IPS-20b (cell line): ENCODE data around the gene MUC13.

Experiments
- H3K27ac ChIP-seq: one replicate; pipeline ENCODE4 v1.5.1; 2013; ENCODE audit warnings: low read length
- H3K27me3 ChIP-seq: 2 replicates; pipeline ENCODE4 v1.6.1; 2013; ENCODE audit warnings: mild to moderate bottlenecking, low read length, inconsistent platforms; ENCODE audit not compliant: insufficient read depth
- H3K36me3 ChIP-seq: 2 replicates; pipeline ENCODE4 v1.6.1; 2013; ENCODE audit warnings: low read depth, mild to moderate bottlenecking, inconsistent platforms, low read length, moderate library complexity; ENCODE audit not compliant: insufficient read depth
- H3K4me1 ChIP-seq: 2 replicates; pipeline ENCODE4 v1.6.1; 2013; ENCODE audit warnings: mild to moderate bottlenecking, control low read depth, inconsistent platforms, low read length, moderate library complexity; ENCODE audit not compliant: insufficient read depth
- H3K4me3 ChIP-seq: 2 replicates; pipeline ENCODE4 v1.5.1; 2013; ENCODE audit warnings: mild to moderate bottlenecking, low read length, inconsistent platforms
- H3K9ac ChIP-seq: 2 replicates; pipeline ENCODE4 v1.6.1; 2013; ENCODE audit warnings: low read depth, mild to moderate bottlenecking, inconsistent platforms, low read length, moderate library complexity
- H3K9me3 ChIP-seq: 2 replicates; pipeline ENCODE4 v1.6.1; 2013; ENCODE audit warnings: mild to moderate bottlenecking, low read depth, low read length, inconsistent platforms; ENCODE audit not compliant: insufficient read depth

Gene MUC13

DNA sequence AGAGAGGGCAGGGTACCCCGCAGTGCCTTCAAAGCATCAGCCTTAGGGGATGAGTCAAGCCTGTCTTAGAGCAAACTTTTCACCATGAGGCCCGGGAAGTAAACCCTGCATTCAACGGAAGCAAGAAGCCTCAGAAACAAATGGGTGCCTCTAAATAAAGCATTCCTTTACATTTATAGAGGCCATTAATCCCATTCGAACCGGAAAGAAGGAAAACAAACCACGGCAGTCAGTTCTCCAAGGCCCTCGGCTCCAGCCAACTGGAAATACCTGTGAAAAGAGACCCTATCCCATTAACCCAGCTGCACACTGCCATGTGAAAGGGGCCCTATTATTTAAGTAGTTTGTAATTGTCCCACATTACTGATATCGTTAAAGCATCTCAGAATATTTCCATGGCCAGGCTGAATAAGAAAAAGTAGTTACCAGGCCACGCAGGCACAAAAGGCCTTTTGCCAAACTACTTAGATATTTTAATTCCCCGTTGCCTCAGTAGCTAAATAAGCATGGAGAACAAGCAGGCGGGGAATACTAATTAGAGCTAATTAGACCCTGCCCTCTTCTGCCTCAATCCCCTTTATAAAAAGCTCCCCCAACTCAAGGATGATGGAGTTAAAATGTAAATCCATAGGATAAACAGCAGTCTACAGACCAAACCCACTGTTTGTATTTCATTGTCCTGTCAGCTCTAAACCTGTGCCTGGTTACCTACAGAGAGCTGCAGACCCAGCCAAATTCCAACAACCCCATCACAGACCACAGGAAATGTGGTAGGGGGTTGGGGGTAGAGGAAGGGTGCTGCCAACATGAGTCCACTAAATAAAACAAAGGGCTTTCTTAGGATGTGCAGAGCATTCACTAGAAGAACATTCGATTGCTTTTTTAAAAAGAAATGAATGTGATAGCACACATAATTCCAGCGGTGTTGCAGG is 51.5 kb downstream of the MUC13 start:
- H3K9ac ChIP-seq, result peak overlapping the region; percentile 13; the same call in 1 of the 2 replicates
- H3K36me3 ChIP-seq, result no peaks in the 10 kb centered on the region; the same call in 1 of the 2 replicates
- H3K4me3 ChIP-seq, result peak overlapping the region; percentile 27; the same call in 1 of the 2 replicates
- H3K4me1 ChIP-seq, result peaks cover 35% of the 10 kb centered on the region
- no peaks in the 10 kb centered on the region for H3K9me3 ChIP-seq
- no peak overlapping the region for H3K27ac ChIP-seq
- peaks cover under 1% of the 10 kb centered on the region; the same call in 1 of the 2 replicates for H3K27me3 ChIP-seq

DNA sequence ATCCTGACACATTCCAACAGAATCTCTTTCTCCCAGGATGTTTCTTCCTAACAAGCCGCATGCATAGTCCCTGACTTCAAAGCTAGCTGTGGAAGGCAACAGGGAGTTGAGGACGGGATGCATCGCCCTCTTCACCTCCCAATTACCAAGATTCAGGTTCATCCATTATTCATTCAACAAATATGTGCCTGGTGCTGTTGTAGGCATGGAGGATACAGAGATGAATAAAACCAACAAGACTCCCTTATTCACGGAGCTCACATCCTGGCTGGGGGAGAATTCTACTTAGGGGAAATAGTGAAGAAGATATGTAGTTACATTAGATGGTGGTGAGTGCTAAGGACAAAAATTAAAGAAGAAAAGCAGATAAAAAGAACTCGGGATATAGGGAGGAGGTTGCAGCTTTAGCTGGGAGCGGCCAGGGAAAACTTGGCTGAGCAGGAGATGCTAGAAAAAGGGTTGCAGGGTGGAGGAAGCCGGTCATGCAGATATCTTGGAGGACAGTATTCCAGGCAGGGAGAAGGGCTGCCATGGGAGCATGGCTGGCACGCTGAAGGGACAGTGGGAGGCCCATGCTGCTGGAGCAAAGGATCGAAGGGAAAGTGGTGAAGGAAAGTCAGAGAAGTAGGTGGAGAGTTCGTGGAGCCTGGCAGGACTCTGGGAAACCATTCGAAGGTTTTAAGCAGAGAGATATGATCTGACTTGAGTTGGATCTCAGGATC is 52.4 kb downstream of the MUC13 start:
- peaks cover 33% of the 10 kb centered on the region for H3K4me1 ChIP-seq
- no peaks in the 10 kb centered on the region for H3K27me3 ChIP-seq
- H3K27ac ChIP-seq, result no peak overlapping the region
- H3K9ac ChIP-seq, result no peak overlapping the region
- H3K36me3 ChIP-seq, result no peaks in the 10 kb centered on the region; the same call in 1 of the 2 replicates
- no peak overlapping the region; the same call in 1 of the 2 replicates for H3K4me3 ChIP-seq
- no peaks in the 10 kb centered on the region for H3K9me3 ChIP-seq

DNA sequence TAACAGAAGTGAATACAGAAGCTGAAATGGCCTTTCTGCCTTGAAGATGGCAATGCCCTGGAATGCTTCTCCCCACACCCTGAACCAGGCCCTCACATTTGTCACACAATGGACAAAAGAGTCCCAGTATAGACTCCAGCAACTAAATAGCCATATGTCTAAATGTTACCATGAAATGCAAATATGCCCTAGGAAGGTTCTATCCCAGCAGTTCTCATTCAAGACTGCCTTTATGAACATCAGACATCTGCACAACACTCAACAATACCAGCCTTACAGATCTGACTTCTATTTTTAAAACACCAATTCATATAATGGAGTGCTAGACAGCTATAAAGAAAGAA is 55.2 kb downstream of the MUC13 start:
- no peak overlapping the region for H3K27ac ChIP-seq
- H3K4me1 ChIP-seq, result peaks cover 29% of the 10 kb centered on the region
- no peak overlapping the region for H3K9ac ChIP-seq
- H3K4me3 ChIP-seq, result no peak overlapping the region
- no peaks in the 10 kb centered on the region for H3K9me3 ChIP-seq
- H3K36me3 ChIP-seq, result no peaks in the 10 kb centered on the region; the same call in 1 of the 2 replicates
- no peaks in the 10 kb centered on the region for H3K27me3 ChIP-seq

DNA sequence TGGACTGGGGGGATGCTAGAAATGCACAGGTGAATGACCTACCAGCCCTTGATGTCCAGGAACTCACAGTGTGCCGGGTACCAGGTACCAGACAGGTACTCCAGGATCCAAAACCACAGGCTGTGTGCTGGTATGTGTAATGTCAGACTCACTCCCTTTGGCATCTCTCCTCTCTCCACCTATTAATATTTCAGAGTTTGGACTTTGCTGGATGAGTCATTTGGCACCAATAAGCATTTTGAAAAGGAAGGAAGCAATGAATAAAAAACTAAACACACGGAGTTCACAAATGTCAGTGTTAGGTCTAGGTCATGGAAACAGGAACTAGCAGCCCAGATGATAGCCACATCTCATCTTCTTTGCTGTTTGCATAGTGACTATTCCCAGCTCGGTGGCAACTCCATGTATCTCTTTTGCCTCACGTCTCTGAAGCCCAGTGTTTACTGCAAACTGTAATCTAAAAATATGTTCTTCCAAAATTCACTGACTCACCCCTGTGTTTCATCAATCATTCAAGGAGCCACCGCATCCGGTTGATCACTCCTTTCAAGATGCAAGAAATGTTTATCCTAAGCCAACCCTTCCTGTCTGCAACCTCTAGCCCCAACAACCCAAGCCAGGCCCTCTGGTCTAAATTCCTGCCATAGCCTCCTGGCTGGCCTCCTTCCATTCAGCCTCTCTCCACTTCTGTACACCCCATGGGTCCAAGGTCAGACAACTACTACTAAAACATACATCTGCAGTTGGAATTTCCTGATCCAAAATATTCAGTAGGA is 55.8 kb downstream of the MUC13 start:
- no peak overlapping the region for H3K4me3 ChIP-seq
- no peak overlapping the region for H3K9ac ChIP-seq
- H3K9me3 ChIP-seq, result no peaks in the 10 kb centered on the region
- no peaks in the 10 kb centered on the region for H3K27me3 ChIP-seq
- no peak overlapping the region for H3K27ac ChIP-seq
- H3K4me1 ChIP-seq, result peaks cover 26% of the 10 kb centered on the region
- H3K36me3 ChIP-seq, result no peaks in the 10 kb centered on the region; the same call in 1 of the 2 replicates

DNA sequence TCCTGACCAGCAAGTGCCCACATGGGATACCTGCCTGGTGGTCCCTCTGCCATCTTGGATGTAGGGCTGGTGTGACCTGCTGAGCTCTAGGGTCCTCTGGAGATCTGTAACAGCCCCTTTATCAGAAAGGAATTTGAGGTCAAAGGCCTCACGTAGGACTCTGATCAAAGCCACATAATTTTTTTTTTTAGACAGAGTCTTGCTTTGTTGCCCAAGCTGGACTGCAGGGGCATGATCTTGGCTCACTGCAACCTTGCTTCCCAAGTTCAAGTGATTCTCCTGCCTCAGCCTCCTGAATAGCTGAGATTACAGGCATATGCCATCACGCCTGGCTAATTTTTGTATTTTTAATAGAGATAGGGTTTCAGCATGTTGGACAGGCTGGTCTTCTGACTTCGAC is 56.9 kb downstream of the MUC13 start:
- H3K27me3 ChIP-seq, result no peaks in the 10 kb centered on the region
- H3K4me3 ChIP-seq, result no peak overlapping the region
- H3K9me3 ChIP-seq, result no peaks in the 10 kb centered on the region
- H3K4me1 ChIP-seq, result peaks cover 23% of the 10 kb centered on the region
- no peak overlapping the region for H3K27ac ChIP-seq
- peaks cover 5% of the 10 kb centered on the region; the same call in 1 of the 2 replicates for H3K36me3 ChIP-seq
- no peak overlapping the region for H3K9ac ChIP-seq

GRCh38 chr3:124876401-124876878 is 58.1 kb downstream of the MUC13 start:
- Histone ChIP-seq H3K9ac (no peak overlapping the region), H3K9me3 (no peaks in the 10 kb centered on the region), H3K4me1 (peaks cover 14% of the 10 kb centered on the region), H3K36me3 (peaks cover 14% of the 10 kb centered on the region; the same call in 1 of the 2 replicates), H3K27me3 (no peaks in the 10 kb centered on the region), H3K27ac (no peak overlapping the region), H3K4me3 (no peak overlapping the region)

DNA sequence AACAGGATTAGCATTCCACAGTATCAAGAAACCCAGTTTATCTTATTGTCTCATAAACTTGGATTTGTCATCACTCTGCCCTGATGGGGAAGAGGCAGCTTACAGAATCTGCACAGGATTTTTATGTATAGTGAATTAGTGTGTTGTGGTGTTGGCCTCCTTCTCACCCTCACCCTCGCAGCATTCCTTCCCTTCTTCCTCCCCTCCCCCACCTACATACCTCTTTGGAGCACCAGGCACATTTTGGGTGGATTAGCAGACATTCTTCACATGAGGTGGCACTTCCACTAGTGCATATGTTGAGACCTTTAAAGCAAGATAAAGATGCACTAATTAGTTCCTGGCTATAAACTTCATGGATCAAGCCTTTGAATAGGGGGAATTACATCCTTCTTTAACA is 61.3 kb downstream of the MUC13 start:
- Histone ChIP-seq H3K9me3 (no peaks in the 10 kb centered on the region), H3K27me3 (no peaks in the 10 kb centered on the region), H3K4me3 (no peak overlapping the region), H3K4me1 (peaks cover 11% of the 10 kb centered on the region), H3K27ac (no peak overlapping the region), H3K9ac (no peak overlapping the region), H3K36me3 (peaks cover 28% of the 10 kb centered on the region; the same call in 1 of the 2 replicates)

- no peaks in the 10 kb centered on the region for H3K9me3 ChIP-seq
- peaks cover 48% of the 10 kb centered on the region for H3K36me3 ChIP-seq
- no peak overlapping the region for H3K27ac ChIP-seq
- no peaks in the 10 kb centered on the region for H3K4me1 ChIP-seq
- no peak overlapping the region for H3K4me3 ChIP-seq
- H3K27me3 ChIP-seq, result no peaks in the 10 kb centered on the region
- H3K9ac ChIP-seq, result no peak overlapping the region
Observed at GRCh38 chr3:124867511-124867910, 67.0 kb downstream of the MUC13 start.

- H3K36me3 ChIP-seq, result peaks cover 33% of the 10 kb centered on the region
- no peaks in the 10 kb centered on the region for H3K27me3 ChIP-seq
- no peaks in the 10 kb centered on the region for H3K9me3 ChIP-seq
- no peak overlapping the region for H3K4me3 ChIP-seq
- H3K27ac ChIP-seq, result no peak overlapping the region
- no peak overlapping the region for H3K9ac ChIP-seq
- peaks cover 5% of the 10 kb centered on the region for H3K4me1 ChIP-seq
Observed at GRCh38 chr3:124862006-124862405, 72.5 kb downstream of the MUC13 start.

DNA sequence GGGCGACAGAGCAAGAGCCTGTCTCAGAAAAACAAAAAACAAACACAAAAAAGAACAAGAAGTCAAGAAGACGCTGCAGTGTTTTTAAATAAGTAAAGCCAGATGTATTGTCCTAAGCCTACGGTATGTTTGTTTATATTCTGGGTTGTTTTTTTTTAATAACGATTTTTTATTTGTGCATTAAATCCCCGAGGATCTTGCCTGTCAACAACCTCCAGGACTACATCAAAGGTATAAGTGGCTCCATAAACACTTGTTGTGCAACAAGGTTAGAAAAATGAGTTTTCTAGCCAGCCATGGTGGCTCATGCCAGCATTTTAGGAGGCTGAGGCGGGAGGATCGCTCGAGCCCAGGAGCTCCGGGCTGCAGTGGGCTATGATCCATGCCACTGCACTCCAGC is 73.5 kb downstream of the MUC13 start:
- H3K4me3 ChIP-seq, result no peak overlapping the region
- peaks cover 34% of the 10 kb centered on the region for H3K36me3 ChIP-seq
- H3K27me3 ChIP-seq, result no peaks in the 10 kb centered on the region
- no peak overlapping the region for H3K9ac ChIP-seq
- H3K9me3 ChIP-seq, result no peaks in the 10 kb centered on the region
- peaks cover 5% of the 10 kb centered on the region for H3K4me1 ChIP-seq
- H3K27ac ChIP-seq, result no peak overlapping the region

DNA sequence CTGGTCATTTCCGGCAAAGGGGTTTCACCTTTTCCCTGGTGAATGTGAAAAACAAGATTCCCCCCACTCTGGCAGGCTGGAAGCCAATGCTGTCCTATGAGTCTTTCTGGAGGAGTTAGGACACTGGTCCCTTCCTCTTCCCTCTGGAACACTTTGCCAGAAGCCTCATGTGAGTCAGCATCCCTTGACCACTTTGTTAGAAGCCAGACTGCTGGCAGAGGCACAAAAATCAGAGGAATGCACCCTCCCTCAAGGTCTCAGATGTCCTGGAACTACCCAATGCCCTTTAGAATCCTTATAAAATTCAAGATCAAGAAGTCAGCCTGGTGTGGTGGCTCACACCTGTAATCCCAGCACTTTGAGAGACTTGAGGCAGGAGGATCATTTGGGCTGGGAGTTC is 74.0 kb downstream of the MUC13 start:
- H3K36me3 ChIP-seq, result peaks cover 39% of the 10 kb centered on the region
- no peaks in the 10 kb centered on the region for H3K27me3 ChIP-seq
- no peak overlapping the region for H3K4me3 ChIP-seq
- no peak overlapping the region for H3K9ac ChIP-seq
- peaks cover 5% of the 10 kb centered on the region for H3K4me1 ChIP-seq
- no peaks in the 10 kb centered on the region for H3K9me3 ChIP-seq
- no peak overlapping the region for H3K27ac ChIP-seq
